SU-DHL-6 (cell line): ENCODE measurements around the gene URI1.

Source experiments
- EZH2phosphoT487 ChIP-seq: fragments of 200-600 bp; sonication (generic), shearing (Covaris generic); conservative IDR thresholded peaks from 2 replicates; pipeline ENCODE4 v1.6.1; 2018; ENCODE audit warnings: mild to moderate bottlenecking, antibody characterized with exemption, low read length, moderate library complexity, mixed read lengths
- TF ChIP-seq, protein P1 (sequence below): fragments of 200-600 bp; sonication (generic); IDR thresholded peaks from one replicate; pipeline ENCODE4 v1.5.1; 2017; ENCODE audit warnings: antibody characterized with exemption, mild to moderate bottlenecking, low read length, moderate library complexity; ENCODE audit not compliant: insufficient read depth, poor library complexity, severe bottlenecking

DNA sequence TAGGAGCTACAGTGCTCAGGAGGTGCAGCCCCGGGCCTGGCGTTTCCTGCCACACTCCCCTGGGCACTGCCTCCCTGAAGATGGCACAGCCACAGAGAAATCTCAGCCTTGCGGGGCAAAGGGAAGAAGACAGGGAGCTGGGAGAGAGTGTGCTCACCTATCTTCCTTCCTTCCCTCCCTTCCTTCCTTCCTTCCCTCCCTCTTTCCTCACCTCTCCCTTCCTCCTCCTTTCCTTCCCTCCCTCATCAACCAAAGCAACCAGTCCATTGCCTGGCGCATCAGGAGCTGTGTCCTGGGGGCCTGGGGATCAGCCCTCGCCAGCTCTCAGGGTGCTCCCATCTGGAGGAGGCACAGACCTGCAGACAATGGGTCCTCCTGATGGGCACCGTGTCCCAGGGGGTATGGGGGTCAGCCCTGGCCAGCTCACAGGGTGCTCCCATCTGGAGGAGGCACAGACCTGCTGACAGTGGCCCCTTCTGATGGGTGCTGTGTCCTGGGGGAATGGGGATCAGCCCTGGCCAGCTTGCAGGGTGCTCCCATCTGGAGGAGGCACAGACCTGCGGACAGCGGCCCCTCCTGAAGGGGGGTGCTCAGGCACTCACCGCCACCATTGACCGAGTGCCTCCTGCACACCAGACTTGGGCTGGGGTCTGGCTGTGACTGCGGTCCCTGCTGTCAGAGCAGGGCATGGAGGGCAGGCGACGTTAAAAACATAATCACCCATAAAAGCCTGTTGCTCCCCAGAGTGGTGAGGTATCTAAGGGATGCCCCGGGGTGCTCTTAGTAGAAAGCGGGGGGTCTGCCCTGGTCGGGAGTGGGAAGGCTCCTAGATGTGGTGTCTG is 120.2 kb downstream of the URI1 start:
- TF ChIP-seq, protein P1, sequence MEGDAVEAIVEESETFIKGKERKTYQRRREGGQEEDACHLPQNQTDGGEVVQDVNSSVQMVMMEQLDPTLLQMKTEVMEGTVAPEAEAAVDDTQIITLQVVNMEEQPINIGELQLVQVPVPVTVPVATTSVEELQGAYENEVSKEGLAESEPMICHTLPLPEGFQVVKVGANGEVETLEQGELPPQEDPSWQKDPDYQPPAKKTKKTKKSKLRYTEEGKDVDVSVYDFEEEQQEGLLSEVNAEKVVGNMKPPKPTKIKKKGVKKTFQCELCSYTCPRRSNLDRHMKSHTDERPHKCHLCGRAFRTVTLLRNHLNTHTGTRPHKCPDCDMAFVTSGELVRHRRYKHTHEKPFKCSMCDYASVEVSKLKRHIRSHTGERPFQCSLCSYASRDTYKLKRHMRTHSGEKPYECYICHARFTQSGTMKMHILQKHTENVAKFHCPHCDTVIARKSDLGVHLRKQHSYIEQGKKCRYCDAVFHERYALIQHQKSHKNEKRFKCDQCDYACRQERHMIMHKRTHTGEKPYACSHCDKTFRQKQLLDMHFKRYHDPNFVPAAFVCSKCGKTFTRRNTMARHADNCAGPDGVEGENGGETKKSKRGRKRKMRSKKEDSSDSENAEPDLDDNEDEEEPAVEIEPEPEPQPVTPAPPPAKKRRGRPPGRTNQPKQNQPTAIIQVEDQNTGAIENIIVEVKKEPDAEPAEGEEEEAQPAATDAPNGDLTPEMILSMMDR, result no peak
- TF ChIP-seq EZH2phosphoT487, result no peak
